Trophoblast cell (in vitro differentiated cells and primary cell): ENCODE results near the gene LRRC57.

Experiments
- DNase-seq, 2 donors: peaks; one replicate each; pipeline ENCODE4 v3.0.0-alpha.2; 2016
- H2AFZ ChIP-seq: 2 replicates; pipeline ENCODE4 v1.6.1; 2013; ENCODE audit warnings: low read length, moderate library complexity, mild to moderate bottlenecking; ENCODE audit not compliant: insufficient read depth, poor library complexity
- H2AK5ac ChIP-seq: 2 replicates; pipeline ENCODE4 v1.6.1; 2013; ENCODE audit warnings: mild to moderate bottlenecking, low read length
- H2BK120ac ChIP-seq: 2 replicates; pipeline ENCODE4 v1.6.1; 2013; ENCODE audit warnings: low read length, mild to moderate bottlenecking, moderate library complexity; ENCODE audit not compliant: insufficient read depth, poor library complexity
- H2BK12ac ChIP-seq: 2 replicates; pipeline ENCODE4 v1.6.1; 2013; ENCODE audit warnings: mild to moderate bottlenecking, low read length, moderate library complexity
- H2BK5ac ChIP-seq: 2 replicates; pipeline ENCODE4 v1.6.1; 2013; ENCODE audit warnings: low read length, low read depth, moderate library complexity, mild to moderate bottlenecking; ENCODE audit not compliant: poor library complexity
- H3K14ac ChIP-seq: 2 replicates; pipeline ENCODE4 v1.6.1; 2013; ENCODE audit warnings: mild to moderate bottlenecking, low read length
- H3K18ac ChIP-seq: 2 replicates; pipeline ENCODE4 v1.6.1; 2013; ENCODE audit warnings: mild to moderate bottlenecking, low read length
- H3K23ac ChIP-seq: 2 replicates; pipeline ENCODE4 v1.6.1; 2013; ENCODE audit warnings: low read length
- H3K27ac ChIP-seq: 2 replicates; pipeline ENCODE4 v1.5.1; 2013; ENCODE audit warnings: low read depth, mild to moderate bottlenecking, inconsistent platforms, low read length, moderate library complexity
- H3K27me3 ChIP-seq: 2 replicates; pipeline ENCODE4 v1.6.1; 2013; ENCODE audit warnings: inconsistent platforms, mild to moderate bottlenecking, low read length, moderate library complexity; ENCODE audit not compliant: insufficient read depth
- H3K36me3 ChIP-seq, 2 experiments: 1 replicate in 1 of 2; 2 replicates in 1 of 2; pipeline ENCODE4 v1.6.1; 2013; ENCODE audit warnings: low read length in 2 of 2, mild to moderate bottlenecking in 2 of 2, moderate library complexity in 1 of 2; ENCODE audit not compliant: insufficient read depth in 2 of 2, control insufficient read depth in 1 of 2
- H3K4ac ChIP-seq: 2 replicates; pipeline ENCODE4 v1.6.1; 2013; ENCODE audit warnings: low read depth, mild to moderate bottlenecking, low read length, moderate library complexity
- H3K4me1 ChIP-seq, 2 experiments: 1 replicate in 1 of 2; 2 replicates in 1 of 2; pipeline ENCODE4 v1.6.1; 2013; ENCODE audit warnings: low read length in 2 of 2, mild to moderate bottlenecking in 2 of 2, moderate library complexity in 1 of 2; ENCODE audit not compliant: insufficient read depth in 2 of 2, control insufficient read depth in 1 of 2
- H3K4me2 ChIP-seq: 2 replicates; pipeline ENCODE4 v1.6.1; 2013; ENCODE audit warnings: inconsistent platforms, mild to moderate bottlenecking, low read length, moderate library complexity
- H3K4me3 ChIP-seq: 2 replicates; pipeline ENCODE4 v1.5.1; 2013; ENCODE audit warnings: mild to moderate bottlenecking, low read depth, low read length, inconsistent platforms
- H3K79me1 ChIP-seq: one replicate; pipeline ENCODE4 v1.6.1; 2013; ENCODE audit warnings: low read length
- H3K79me2 ChIP-seq: 2 replicates; pipeline ENCODE4 v1.6.1; 2013; ENCODE audit warnings: low read length, mild to moderate bottlenecking; ENCODE audit not compliant: control insufficient read depth, insufficient read depth, poor library complexity
- H3K9ac ChIP-seq: 2 replicates; pipeline ENCODE4 v1.6.1; 2013; ENCODE audit warnings: mild to moderate bottlenecking, low read length
- H3K9me3 ChIP-seq: 2 replicates; pipeline ENCODE4 v1.6.1; 2013; ENCODE audit warnings: low read depth, mild to moderate bottlenecking, control low read depth, inconsistent platforms, low read length; ENCODE audit not compliant: insufficient read depth
- H4K12ac ChIP-seq: 2 replicates; pipeline ENCODE4 v1.6.1; 2013; ENCODE audit warnings: low read depth, mild to moderate bottlenecking, low read length, moderate library complexity
- H4K8ac ChIP-seq: 2 replicates; pipeline ENCODE4 v1.6.1; 2013; ENCODE audit warnings: low read depth, mild to moderate bottlenecking, low read length, moderate library complexity
- H4K91ac ChIP-seq: one replicate; pipeline ENCODE4 v1.6.1; 2013; ENCODE audit warnings: low read depth, mild to moderate bottlenecking, low read length, moderate library complexity
- WGBS: extraction: QIAGEN DNeasy Blood & Tissue Kit; methylation state at CpG from one replicate; pipeline ENCODE4 v1.1.7; 2013; ENCODE audit warnings: missing lambda C conversion rate; ENCODE audit not compliant: insufficient read length, insufficient coverage; ENCODE audit errors: extremely low coverage; 5-methylcytosine and 5-hydroxymethylcytosine counted together

LRRC57 gene

DNA sequence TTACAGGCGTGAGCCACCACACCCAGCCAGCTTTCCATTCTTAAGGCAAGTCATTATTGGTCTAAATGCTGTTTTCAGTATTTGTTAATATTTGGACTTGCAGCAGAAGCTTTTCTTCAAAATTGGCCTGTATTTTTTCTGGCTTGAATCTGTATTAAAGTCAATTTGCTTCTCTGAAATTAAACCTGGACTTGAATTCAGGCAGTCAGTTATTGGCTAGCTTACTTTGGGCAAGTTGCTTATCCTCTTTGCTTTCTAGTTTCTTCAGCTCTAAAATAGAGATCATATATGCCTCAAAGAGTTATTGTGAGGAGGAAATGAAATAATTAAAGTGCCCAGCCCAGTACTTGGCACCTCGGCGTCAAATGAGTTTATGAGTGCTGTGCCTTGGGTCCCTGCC lies 44.1 kb upstream of the LRRC57 start:
- H3K4me2 ChIP-seq: no peak overlapping the region
- H3K79me1 ChIP-seq: no peaks in the 10 kb centered on the region
- no peak overlapping the region for H2AFZ ChIP-seq
- no peak overlapping the region for H2BK120ac ChIP-seq
- no peak overlapping the region for H3K4ac ChIP-seq
- H2BK12ac ChIP-seq: no peak overlapping the region
- H4K12ac ChIP-seq: no peak overlapping the region
- H3K9ac ChIP-seq: no peak overlapping the region
- H2AK5ac ChIP-seq: no peak overlapping the region
- H2BK5ac ChIP-seq: no peak overlapping the region
- H3K4me1 ChIP-seq: no peaks in the 10 kb centered on the region
- H4K91ac ChIP-seq: no peak overlapping the region
- no peak for DNase-seq
- no peak overlapping the region for H4K8ac ChIP-seq
- H3K36me3 ChIP-seq: no peaks in the 10 kb centered on the region
- H3K27me3 ChIP-seq: no peaks in the 10 kb centered on the region
- no peak overlapping the region for H3K14ac ChIP-seq
- H3K4me3 ChIP-seq: no peak overlapping the region
- H3K27ac ChIP-seq: no peak overlapping the region
- no peak overlapping the region for H3K18ac ChIP-seq
- no peaks in the 10 kb centered on the region for H3K9me3 ChIP-seq
- H3K79me2 ChIP-seq: no peaks in the 10 kb centered on the region
- no CpG with 5 or more reads among the region's 3 CpGs for WGBS
- H3K23ac ChIP-seq: no peak overlapping the region

DNA sequence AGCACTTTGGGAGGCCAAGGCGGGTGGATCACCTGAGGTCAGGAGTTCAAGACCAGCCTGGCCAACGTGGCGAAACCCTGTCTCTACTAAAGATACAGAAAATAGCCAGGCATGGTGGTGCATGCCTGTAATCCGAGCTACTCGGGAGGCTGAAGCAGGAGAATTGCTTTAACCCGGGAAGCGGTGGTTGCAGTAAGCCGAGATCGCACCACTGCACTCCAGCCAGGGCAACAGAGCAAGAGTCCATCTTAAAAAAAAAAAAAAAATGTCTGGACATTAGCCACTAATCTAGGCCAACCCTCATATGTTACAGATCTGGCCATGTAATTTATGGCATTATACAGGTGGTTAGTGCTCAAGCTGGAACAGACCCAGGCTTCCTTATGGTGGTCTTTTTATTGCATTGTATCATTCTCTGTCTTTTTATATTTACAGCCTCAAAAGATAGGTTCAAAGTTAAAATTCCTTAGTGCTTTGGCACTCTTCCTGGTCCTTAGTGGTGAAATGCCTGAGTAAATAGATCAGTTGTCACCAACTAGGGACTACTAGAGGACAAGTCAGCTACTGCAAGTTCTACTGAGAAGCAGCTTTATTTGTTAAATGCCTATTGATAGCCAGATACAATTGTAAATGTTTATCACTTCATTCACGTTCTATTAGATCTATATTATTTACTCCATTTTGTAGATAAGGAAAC lies 42.8 kb upstream of the LRRC57 start:
- Histone ChIP-seq H3K4me3 (no peak overlapping the region), H3K79me2 (no peaks in the 10 kb centered on the region)
- no CpG with 5 or more reads among the region's 10 CpGs for WGBS

DNA sequence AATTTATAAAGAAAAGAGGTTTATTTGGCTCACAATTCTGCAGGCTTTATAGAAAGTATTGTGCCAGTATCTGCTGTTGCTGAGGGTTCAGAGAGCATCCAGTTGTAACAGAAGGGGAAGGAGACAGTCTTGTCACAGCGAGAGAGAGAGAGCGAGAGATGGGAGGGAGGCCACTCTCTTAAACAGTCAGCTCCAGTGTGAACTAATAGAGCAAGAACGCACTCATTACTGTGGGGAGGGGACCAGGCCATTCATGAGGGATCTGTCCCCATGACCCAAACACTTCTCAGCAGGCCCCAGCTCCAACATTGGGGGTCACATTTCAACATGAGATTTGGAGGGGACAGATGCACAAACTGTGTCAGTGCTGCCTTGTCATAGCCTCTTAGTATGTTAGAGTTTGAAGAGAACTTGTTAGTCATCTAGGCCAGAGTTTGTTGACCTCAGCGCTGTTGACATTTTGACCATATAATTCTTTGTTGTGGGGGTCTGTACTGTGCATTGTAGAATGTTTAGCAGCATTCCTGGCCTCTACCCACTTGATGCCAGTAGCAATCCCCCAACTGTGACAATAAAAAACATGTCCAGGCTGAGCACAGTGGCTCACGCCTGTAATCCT lies 42.1 kb upstream of the LRRC57 start:
- H3K4ac ChIP-seq: no peak overlapping the region
- no peak overlapping the region for H3K4me2 ChIP-seq
- no peak overlapping the region for H3K14ac ChIP-seq
- no peak overlapping the region for H3K4me3 ChIP-seq
- no peak overlapping the region for H4K12ac ChIP-seq
- H3K79me1 ChIP-seq: no peaks in the 10 kb centered on the region
- H3K36me3 ChIP-seq: no peaks in the 10 kb centered on the region
- H4K91ac ChIP-seq: no peak overlapping the region
- H2BK5ac ChIP-seq: no peak overlapping the region
- H3K79me2 ChIP-seq: no peaks in the 10 kb centered on the region
- no peak overlapping the region for H2AFZ ChIP-seq
- no peaks in the 10 kb centered on the region for H3K9me3 ChIP-seq
- H3K18ac ChIP-seq: no peak overlapping the region
- H3K4me1 ChIP-seq: no peaks in the 10 kb centered on the region
- no peak overlapping the region for H3K9ac ChIP-seq
- H4K8ac ChIP-seq: no peak overlapping the region
- no peak overlapping the region for H2BK120ac ChIP-seq
- H3K27ac ChIP-seq: no peak overlapping the region
- no CpG with 5 or more reads among the region's 5 CpGs for WGBS
- no peak overlapping the region for H2BK12ac ChIP-seq
- no peaks in the 10 kb centered on the region for H3K27me3 ChIP-seq
- no peak for DNase-seq
- H2AK5ac ChIP-seq: no peak overlapping the region
- H3K23ac ChIP-seq: no peak overlapping the region

More for the DNA sequence above, 42.8 kb upstream of the LRRC57 start:
- no peak overlapping the region for H3K9ac ChIP-seq
- no peak overlapping the region for H3K4me2 ChIP-seq
- peak in 1 of 2 donors; percentile 33 for DNase-seq
- H2AFZ ChIP-seq: no peak overlapping the region
- no peaks in the 10 kb centered on the region for H3K9me3 ChIP-seq
- no peak overlapping the region for H2BK5ac ChIP-seq
- no peak overlapping the region for H2AK5ac ChIP-seq
- H3K4ac ChIP-seq: no peak overlapping the region
- H2BK120ac ChIP-seq: no peak overlapping the region
- no peak overlapping the region for H3K14ac ChIP-seq
- H3K18ac ChIP-seq: no peak overlapping the region
- no peaks in the 10 kb centered on the region for H3K36me3 ChIP-seq
- H4K12ac ChIP-seq: no peak overlapping the region
- no peaks in the 10 kb centered on the region for H3K79me1 ChIP-seq
- no peaks in the 10 kb centered on the region for H3K27me3 ChIP-seq
- no peak overlapping the region for H4K91ac ChIP-seq
- no peak overlapping the region for H3K23ac ChIP-seq
- H3K4me1 ChIP-seq: no peaks in the 10 kb centered on the region
- H3K27ac ChIP-seq: no peak overlapping the region
- no peak overlapping the region for H2BK12ac ChIP-seq
- no peak overlapping the region for H4K8ac ChIP-seq

DNA sequence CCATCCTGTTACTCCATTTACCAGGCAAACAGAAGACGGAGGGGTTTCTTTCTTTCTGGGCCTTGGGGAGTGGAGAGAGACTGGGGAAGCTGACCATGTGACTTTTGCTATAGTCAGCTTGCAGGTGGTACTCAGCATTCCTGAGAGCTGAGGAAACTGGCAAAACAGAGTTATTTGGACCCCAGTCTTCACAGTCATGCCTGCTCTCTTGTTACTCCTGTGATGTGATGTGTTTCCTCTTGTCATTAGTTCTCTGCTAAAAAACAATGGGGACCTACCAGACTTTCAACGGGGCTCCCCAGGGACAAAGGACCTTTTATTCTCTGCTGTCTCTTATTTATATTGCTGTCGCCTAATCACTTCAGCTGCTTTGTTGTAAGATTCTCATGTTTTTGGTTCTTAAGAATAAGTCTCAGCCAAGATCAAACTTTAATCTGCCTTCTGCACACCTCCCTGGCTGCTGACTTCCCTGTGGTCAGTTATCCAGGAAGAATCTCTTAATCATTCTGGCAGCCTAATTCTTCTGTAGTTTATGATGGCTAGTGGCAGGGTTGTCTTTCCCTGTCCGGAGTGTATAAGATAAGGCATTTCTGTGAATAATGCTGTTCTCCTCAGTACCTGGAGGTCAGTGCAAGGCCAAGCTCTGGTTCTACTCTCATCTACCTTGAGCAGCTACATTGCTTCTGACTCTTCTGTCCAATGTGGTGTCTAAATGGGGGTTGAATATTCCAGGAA lies 35.6 kb upstream of the LRRC57 start:
- Histone ChIP-seq H2BK120ac (no peak overlapping the region), H3K9ac (no peak overlapping the region), H3K27ac (no peak overlapping the region), H3K23ac (no peak overlapping the region), H3K27me3 (no peaks in the 10 kb centered on the region), H2BK5ac (no peak overlapping the region), H3K4me2 (no peak overlapping the region), H3K18ac (no peak overlapping the region), H4K8ac (no peak overlapping the region), H2BK12ac (no peak overlapping the region), H3K4ac (no peak overlapping the region), H3K79me2 (no peaks in the 10 kb centered on the region), H2AK5ac (no peak overlapping the region), H3K4me3 (no peak overlapping the region), H3K14ac (no peak overlapping the region), H4K91ac (no peak overlapping the region), H4K12ac (no peak overlapping the region), H3K36me3 (no peaks in the 10 kb centered on the region), H2AFZ (no peak overlapping the region), H3K9me3 (no peaks in the 10 kb centered on the region), H3K4me1 (peaks cover 0 to 3% of the 10 kb centered on the region in 2 experiments), H3K79me1 (no peaks in the 10 kb centered on the region)
- WGBS: no CpG with 5 or more reads among the region's 4 CpGs
- no peak for DNase-seq
